H1 (cell line): Measurements from ENCODE around the gene CMIP. TPM values are rescaled to one million over a fixed set of nuclear protein-coding genes. Genes with fewer than 3 reads are reported as not detected.
"Not testable (repeated sequence)": the region's sequence is repeated elsewhere in the genome, so short reads cannot be mapped to it uniquely, and the experiment has no call there.

Source experiments
- CTCF ChIA-PET: fragments of 300-600 bp; sonication (Branson Sonifier 250); formaldehyde crosslinking; loops from one replicate; lab custom pipeline; 2021; ENCODE audit not compliant: partially characterized antibody; lab: Charles Lee
- POLR2A ChIA-PET: fragments of 300-600 bp; sonication (Branson Sonifier 250); formaldehyde crosslinking; loops from one replicate; lab custom pipeline; 2021; ENCODE audit warnings: inconsistent platforms; ENCODE audit not compliant: partially characterized antibody; lab: Charles Lee
- DNase-seq, 2 experiments: peaks; one replicate each; pipeline versions ENCODE4 v3.0.0 to v3.0.0-alpha.2; 2010 to 2022; ENCODE audit warnings: low spot score in 2 of 2, low read depth in 1 of 2, mixed read lengths in 1 of 2
- FAIRE-seq: peaks from 2 replicates; lab custom pipeline; 2011; peaks lifted over from hg19 to GRCh38; lab: Jason Lieb, UNC
- H2AFZ ChIP-seq: 2 replicates; pipeline ENCODE4 v1.8.1; 2012; ENCODE audit warnings: low read length, inconsistent platforms
- H2AK5ac ChIP-seq: 2 replicates; pipeline ENCODE4 v1.6.1; 2013; ENCODE audit warnings: low read depth, low read length
- H2BK120ac ChIP-seq: replicated peaks from 2 replicates; pipeline ENCODE3; 2013; ENCODE audit warnings: low read depth, low read length, inconsistent platforms
- H2BK12ac ChIP-seq: 2 replicates; pipeline ENCODE4 v1.6.1; 2013; ENCODE audit warnings: low read depth, low read length
- H2BK15ac ChIP-seq: 2 replicates; pipeline ENCODE4 v1.6.1; 2013; ENCODE audit warnings: low read length
- H2BK20ac ChIP-seq: 2 replicates; pipeline ENCODE4 v1.6.1; 2013; ENCODE audit warnings: low read length
- H2BK5ac ChIP-seq: 2 replicates; pipeline ENCODE4 v1.6.1; 2013; ENCODE audit warnings: low read depth, low read length
- H3K14ac ChIP-seq: 2 replicates; pipeline ENCODE4 v1.6.1; 2013; ENCODE audit warnings: inconsistent platforms; ENCODE audit not compliant: insufficient read length
- H3K18ac ChIP-seq: 2 replicates; pipeline ENCODE4 v1.6.1; 2013; ENCODE audit warnings: low read length; ENCODE audit errors: extremely low read depth
- H3K23ac ChIP-seq: 2 replicates; pipeline ENCODE4 v1.6.1; 2013; ENCODE audit warnings: inconsistent platforms; ENCODE audit not compliant: insufficient read length
- H3K23me2 ChIP-seq: 2 replicates; pipeline ENCODE4 v1.6.1; 2013; ENCODE audit warnings: low read depth, low read length
- H3K27ac ChIP-seq: 2 replicates; pipeline ENCODE4 v1.6.1; 2011; ENCODE audit warnings: low read depth, low read length, inconsistent platforms
- H3K27me3 ChIP-seq, 4 experiments: replicated peaks in 1 of 4; 1 replicate in 1 of 4; 2 replicates in 3 of 4; pipeline versions ENCODE4 v1.6.1 to v1.8.1; 2011 to 2013; ENCODE audit warnings: low read length in 3 of 4, mild to moderate bottlenecking in 3 of 4, inconsistent platforms in 2 of 4, mixed read lengths in 2 of 4, moderate library complexity in 1 of 4; ENCODE audit not compliant: control insufficient read depth in 3 of 4, insufficient read depth in 3 of 4; ENCODE audit errors: extremely low read depth in 1 of 4
- H3K36me3 ChIP-seq, 4 experiments: 2 replicates each; pipeline versions ENCODE4 v1.6.1 to v1.8.1; 2011 to 2013; ENCODE audit warnings: mild to moderate bottlenecking in 4 of 4, low read length in 3 of 4, moderate library complexity in 2 of 4, control low read depth in 1 of 4, inconsistent platforms in 1 of 4; ENCODE audit not compliant: insufficient read depth in 4 of 4, control insufficient read depth in 2 of 4
- H3K4ac ChIP-seq: replicated peaks from 2 replicates; pipeline ENCODE3; 2013; ENCODE audit warnings: low read length, low read depth, mixed read lengths, inconsistent platforms; ENCODE audit not compliant: insufficient read length
- H3K4me1 ChIP-seq, 4 experiments: replicated peaks in 1 of 4; 1 replicate in 1 of 4; 2 replicates in 3 of 4; pipeline versions ENCODE4 v1.6.1 to v1.8.1; 2011 to 2013; ENCODE audit warnings: low read length in 3 of 4, inconsistent platforms in 2 of 4, mixed read lengths in 1 of 4; ENCODE audit not compliant: insufficient read depth in 4 of 4, control insufficient read depth in 3 of 4
- H3K4me2 ChIP-seq, 2 experiments: 2 replicates each; pipeline versions ENCODE4 v1.6.1 to v1.8.1; 2011 to 2013; ENCODE audit warnings: low read depth in 2 of 2, low read length in 2 of 2, control low read depth in 1 of 2, inconsistent platforms in 1 of 2, mild to moderate bottlenecking in 1 of 2; ENCODE audit not compliant: insufficient read depth in 1 of 2
- H3K4me3 ChIP-seq, 4 experiments: fragments of 200-600, 300-600 bp in 1 of 4; sonication (generic), shearing (Covaris generic), sonication (Bioruptor Twin) in 1 of 4; 2 replicates each; pipeline versions ENCODE4 v1.5.1 to v1.8.1; 2011 to 2016; ENCODE audit warnings: low read length in 4 of 4, low read depth in 3 of 4, control low read depth in 2 of 4, inconsistent platforms in 2 of 4, mild to moderate bottlenecking in 2 of 4, mixed read lengths in 1 of 4, moderate library complexity in 1 of 4; ENCODE audit not compliant: insufficient read depth in 2 of 4; ENCODE audit errors: extremely low read depth in 1 of 4
- H3K56ac ChIP-seq: replicated peaks from 2 replicates; pipeline ENCODE3; 2013; ENCODE audit warnings: low read depth, mild to moderate bottlenecking, mixed read lengths, low read length, inconsistent platforms; ENCODE audit not compliant: insufficient read length
- H3K79me1 ChIP-seq: 2 replicates; pipeline ENCODE4 v1.6.1; 2013; ENCODE audit warnings: low read depth, low read length, control low read depth
- H3K79me2 ChIP-seq, 2 experiments: 2 replicates each; pipeline versions ENCODE4 v1.6.1 to v1.8.1; 2012 to 2013; ENCODE audit warnings: low read length in 2 of 2, mild to moderate bottlenecking in 2 of 2, inconsistent platforms in 1 of 2; ENCODE audit not compliant: insufficient read depth in 2 of 2, control insufficient read depth in 1 of 2
- H3K9ac ChIP-seq, 4 experiments: replicated peaks in 1 of 4; 1 replicate in 1 of 4; 2 replicates in 3 of 4; pipeline versions ENCODE4 v1.6.1 to v1.8.1; 2011 to 2013; ENCODE audit warnings: low read depth in 3 of 4, low read length in 3 of 4, control low read depth in 2 of 4, mild to moderate bottlenecking in 2 of 4, moderate library complexity in 2 of 4, inconsistent platforms in 1 of 4; ENCODE audit errors: extremely low read depth in 1 of 4
- H3K9me3 ChIP-seq, 2 experiments: 2 replicates each; pipeline versions ENCODE4 v1.6.1 to v1.8.1; 2012 to 2013; ENCODE audit warnings: mild to moderate bottlenecking in 2 of 2, moderate library complexity in 2 of 2, control low read depth in 1 of 2, inconsistent platforms in 1 of 2, low read depth in 1 of 2, low read length in 1 of 2, mixed read lengths in 1 of 2; ENCODE audit not compliant: insufficient read depth in 2 of 2
- H4K20me1 ChIP-seq, 2 experiments: replicated peaks in 1 of 2; 2 replicates each; pipeline versions ENCODE3 to v1.8.1; 2011 to 2013; ENCODE audit warnings: inconsistent platforms in 2 of 2, low read length in 2 of 2, mild to moderate bottlenecking in 1 of 2; ENCODE audit not compliant: insufficient read depth in 2 of 2, control insufficient read depth in 1 of 2
- H4K5ac ChIP-seq: 2 replicates; pipeline ENCODE4 v1.6.1; 2013; ENCODE audit warnings: low read length, low read depth, mixed read lengths, inconsistent platforms; ENCODE audit not compliant: insufficient read length
- H4K8ac ChIP-seq: 2 replicates; pipeline ENCODE4 v1.8.0; 2013; ENCODE audit warnings: mild to moderate bottlenecking, moderate library complexity, low read length, inconsistent platforms; ENCODE audit not compliant: insufficient read depth; ENCODE audit errors: extremely low read depth
- H4K91ac ChIP-seq: replicated peaks from 2 replicates; pipeline ENCODE3; 2013; ENCODE audit warnings: low read length, mixed read lengths, inconsistent platforms; ENCODE audit not compliant: insufficient read length
- BCL11A ChIP-seq, 2 experiments: IDR thresholded peaks; one replicate each; pipeline ENCODE4 v1.6.1; 2011; ENCODE audit warnings: low read depth in 2 of 2, low read length in 2 of 2, mild to moderate bottlenecking in 2 of 2
- BRCA1 ChIP-seq: IDR thresholded peaks from 2 replicates; pipeline ENCODE4 v1.6.1; 2012; ENCODE audit warnings: low read depth, low read length, improper control_type of control experiment
- PHF8 ChIP-seq: fragments of 200-600 bp; sonication (generic); conservative IDR thresholded peaks from 2 replicates; pipeline ENCODE4 v1.7.1; 2012; ENCODE audit warnings: low read depth, mild to moderate bottlenecking, inconsistent platforms, low read length, moderate library complexity
- SIX5 ChIP-seq: IDR thresholded peaks from 2 replicates; pipeline ENCODE4 v1.6.1; 2011; ENCODE audit warnings: mild to moderate bottlenecking, low read depth, low read length
- SRF ChIP-seq: IDR thresholded peaks from 2 replicates; pipeline ENCODE4 v1.6.1; 2011; ENCODE audit warnings: mild to moderate bottlenecking, low read depth, low read length, moderate library complexity
- polyA plus RNA-seq, 7 experiments: library from polyadenylated mRNA; depleted of rRNA in 3 of 7; stranded (reverse) in 5 of 7; unstranded in 2 of 7; fragments of >200 nt in 5 of 7; fragments of 200-250 nt in 2 of 7; gene quantifications; 1 replicate in 5 of 7; 2 replicates in 1 of 7; 4 replicates in 1 of 7; pipeline versions ENCODE4 v1.2.1 to v1.2.3, GENCODE V29; 2011 to 2013; ENCODE audit warnings: missing spikeins in 2 of 7, mixed read lengths in 2 of 7
- total RNA-seq: library from RNA; stranded (reverse); fragmentation: NEBNext Ultra II Directional; extraction: Animal tissue kit (Norgen Biotek cat#: 25700); gene quantifications from 2 replicates; pipeline ENCODE4 v1.2.1, GENCODE V29; 2021

Gene CMIP
- total and polyA plus RNA-seq, 2 of the 8 experiments (the other 6 are each of a cell fraction or from before 2014, with no cell fraction given), result 7.9 to 53.2 TPM

DNA sequence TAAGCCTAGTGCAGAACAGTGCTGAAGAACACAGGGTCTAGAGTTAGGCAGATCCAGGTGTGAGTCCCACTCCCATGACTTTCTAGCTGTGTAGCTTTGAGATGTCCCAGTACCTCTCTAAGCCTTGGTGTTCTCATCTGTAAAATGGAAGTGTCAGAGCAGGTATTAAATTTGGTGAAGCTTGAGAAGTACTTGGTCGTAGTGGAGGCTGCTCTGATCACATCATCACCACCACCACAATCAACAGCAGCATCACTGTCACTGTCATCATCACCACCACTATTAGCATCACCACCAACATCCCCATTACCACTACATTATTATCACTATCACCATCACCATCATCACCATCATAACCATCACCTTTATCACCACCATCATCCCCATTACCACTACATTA is 132.1 kb downstream of the CMIP start (continued):
- no peak for TF ChIP-seq BCL11A (IDR thresholded peaks at IDR 0.05; ENCODE audit: low read depth in 2 of 2, low read length in 2 of 2)
- TF ChIP-seq BRCA1, result no peak
- no peak for TF ChIP-seq PHF8
- TF ChIP-seq SIX5, result no peak
- no peak for TF ChIP-seq SRF

DNA sequence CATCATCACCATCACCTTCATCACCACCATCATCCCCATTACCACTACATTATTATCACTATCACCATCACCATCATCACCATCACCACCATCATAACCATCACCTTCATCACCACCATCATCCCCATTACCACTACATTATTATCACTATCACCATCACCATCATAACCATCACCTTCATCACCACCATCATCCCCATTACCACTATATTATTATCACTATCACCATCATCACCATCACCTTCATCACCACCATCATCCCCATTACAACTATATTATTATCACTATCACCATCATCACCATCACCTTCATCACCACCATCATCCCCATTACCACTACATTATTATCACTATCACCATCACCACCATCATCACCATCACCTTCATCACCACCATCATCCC is 132.7 kb downstream of the CMIP start:
- H3K79me2 ChIP-seq, result peaks cover 0 to 48% of the 10 kb centered on the region in 2 experiments; a peak in 3 of 4 replicates

More for the DNA sequence above, 132.7 kb downstream of the CMIP start:
- H3K36me3 ChIP-seq, H3K14ac ChIP-seq, H4K91ac ChIP-seq, H3K18ac ChIP-seq, H2BK5ac ChIP-seq, H4K8ac ChIP-seq, H3K4me3 ChIP-seq, H3K56ac ChIP-seq, H3K27ac ChIP-seq, H3K23ac ChIP-seq, H3K4ac ChIP-seq, H4K5ac ChIP-seq, H2BK20ac ChIP-seq, H3K4me1 ChIP-seq, H2AK5ac ChIP-seq, H3K9ac ChIP-seq, FAIRE-seq, H3K27me3 ChIP-seq, H2BK12ac ChIP-seq, H3K4me2 ChIP-seq, CTCF ChIA-PET, H2BK15ac ChIP-seq, POLR2A ChIA-PET, H3K9me3 ChIP-seq, DNase-seq, H2BK120ac ChIP-seq, H2AFZ ChIP-seq: not testable (repeated sequence)
- Histone ChIP-seq H4K20me1 (peaks cover 8 to 21% of the 10 kb centered on the region in 2 experiments), H3K23me2 (peaks cover 13% of the 10 kb centered on the region; the same call in 1 of the 2 replicates), H3K79me1 (peaks cover 25% of the 10 kb centered on the region)
